Left hindlimb (tissue), 1 donor: Measurements from ENCODE around the gene ZC3H6.

ENCODE experiments used
- DNase-seq: peaks from one replicate; pipeline ENCODE4 v3.0.0-alpha.2; 2018

The ZC3H6 gene, protein sequence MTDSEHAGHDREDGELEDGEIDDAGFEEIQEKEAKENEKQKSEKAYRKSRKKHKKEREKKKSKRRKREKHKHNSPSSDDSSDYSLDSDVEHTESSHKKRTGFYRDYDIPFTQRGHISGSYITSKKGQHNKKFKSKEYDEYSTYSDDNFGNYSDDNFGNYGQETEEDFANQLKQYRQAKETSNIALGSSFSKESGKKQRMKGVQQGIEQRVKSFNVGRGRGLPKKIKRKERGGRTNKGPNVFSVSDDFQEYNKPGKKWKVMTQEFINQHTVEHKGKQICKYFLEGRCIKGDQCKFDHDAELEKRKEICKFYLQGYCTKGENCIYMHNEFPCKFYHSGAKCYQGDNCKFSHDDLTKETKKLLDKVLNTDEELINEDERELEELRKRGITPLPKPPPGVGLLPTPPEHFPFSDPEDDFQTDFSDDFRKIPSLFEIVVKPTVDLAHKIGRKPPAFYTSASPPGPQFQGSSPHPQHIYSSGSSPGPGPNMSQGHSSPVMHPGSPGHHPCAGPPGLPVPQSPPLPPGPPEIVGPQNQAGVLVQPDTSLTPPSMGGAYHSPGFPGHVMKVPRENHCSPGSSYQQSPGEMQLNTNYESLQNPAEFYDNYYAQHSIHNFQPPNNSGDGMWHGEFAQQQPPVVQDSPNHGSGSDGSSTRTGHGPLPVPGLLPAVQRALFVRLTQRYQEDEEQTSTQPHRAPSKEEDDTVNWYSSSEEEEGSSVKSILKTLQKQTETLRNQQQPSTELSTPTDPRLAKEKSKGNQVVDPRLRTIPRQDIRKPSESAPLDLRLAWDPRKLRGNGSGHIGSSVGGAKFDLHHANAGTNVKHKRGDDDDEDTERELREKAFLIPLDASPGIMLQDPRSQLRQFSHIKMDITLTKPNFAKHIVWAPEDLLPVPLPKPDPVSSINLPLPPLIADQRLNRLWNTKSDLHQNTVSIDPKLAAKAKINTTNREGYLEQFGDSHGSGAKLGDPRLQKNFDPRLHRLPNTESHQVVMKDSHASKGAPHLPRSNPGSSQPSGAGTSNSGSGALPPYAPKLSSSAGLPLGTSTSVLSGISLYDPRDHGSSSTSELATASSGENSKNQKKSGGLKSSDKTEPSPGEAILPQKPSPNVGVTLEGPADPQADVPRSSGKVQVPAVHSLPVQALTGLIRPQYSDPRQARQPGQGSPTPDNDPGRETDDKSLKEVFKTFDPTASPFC

DNA sequence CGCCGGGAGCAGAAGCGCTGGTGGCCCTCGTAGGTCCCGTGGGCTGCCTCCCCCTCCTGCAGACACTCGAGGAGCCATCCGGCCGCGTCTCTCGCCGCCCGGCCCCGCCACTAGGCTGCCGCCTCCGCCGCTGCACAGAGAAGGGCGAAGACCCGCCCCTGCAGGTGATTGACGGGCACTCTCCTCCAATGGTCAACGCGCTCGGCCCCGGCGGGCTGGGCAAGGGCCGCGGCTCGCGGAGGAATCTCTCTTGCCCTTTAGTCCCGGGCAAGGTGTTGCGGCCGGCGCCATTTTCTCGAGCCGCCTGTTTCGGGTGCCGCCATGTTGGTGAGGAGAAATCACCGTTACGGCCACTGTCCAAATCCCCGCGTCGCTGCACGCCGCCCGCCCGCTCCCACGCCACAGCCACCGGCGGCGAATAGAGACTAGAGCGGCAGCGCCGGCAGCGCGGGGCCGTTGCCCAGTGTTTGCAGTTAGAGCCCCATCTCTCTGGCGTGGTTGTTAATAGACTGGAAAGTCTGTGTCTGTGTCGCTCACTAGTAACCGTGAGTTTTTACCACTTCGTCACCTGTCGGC lies at the start of gene ZC3H6:
TSS of gene ZC3H6 (plus strand) at position 287 of the 576 bp plus-strand sequence. CDS start 398 bp downstream, outside the sequence.
- DNase-seq: peak; percentile 99

- DNase-seq: no peak
Measured at GRCh38 chr2:112229348-112229747, 46.0 kb upstream of the ZC3H6 start.

DNA sequence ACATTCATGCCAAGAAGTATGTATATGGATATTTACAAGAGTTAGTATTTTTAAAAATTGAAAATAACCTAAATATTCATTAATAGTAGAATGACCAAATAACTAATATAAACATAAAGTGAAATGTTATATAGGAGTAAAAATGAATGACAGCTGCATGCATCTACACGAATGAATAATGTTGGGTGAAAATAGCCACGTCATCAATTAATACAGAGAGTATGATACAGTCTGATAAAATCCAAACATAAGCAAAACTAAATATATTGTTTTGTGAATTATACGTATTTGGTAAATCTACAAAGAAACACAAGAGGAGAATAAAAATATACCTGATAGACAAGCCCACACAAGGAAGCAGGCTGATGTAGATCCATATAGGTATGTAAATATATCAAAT lies 45.0 kb upstream of the ZC3H6 start:
- no peak for DNase-seq

GRCh38 chr2:112239862-112240261 lies 35.5 kb upstream of the ZC3H6 start:
- DNase-seq: no peak

DNA sequence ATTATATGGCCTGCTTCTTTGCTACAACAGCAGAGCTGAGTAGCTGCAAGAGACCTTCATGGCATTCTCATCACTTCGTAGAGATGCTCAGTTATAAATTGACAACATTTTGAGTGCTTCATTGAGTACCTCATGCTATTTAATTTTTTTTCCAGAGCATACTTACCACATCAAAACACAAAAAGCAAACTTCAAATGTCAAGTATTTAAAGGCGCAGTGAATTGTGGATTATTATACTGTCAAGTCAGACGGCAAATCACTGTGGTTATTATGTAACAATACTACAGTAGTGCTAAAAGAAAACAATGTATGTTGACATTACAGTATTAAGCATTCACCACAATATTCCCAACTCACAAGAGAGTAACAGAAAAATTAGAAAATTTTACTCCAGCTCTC lies 33.0 kb upstream of the ZC3H6 start:
- no peak for DNase-seq

DNA sequence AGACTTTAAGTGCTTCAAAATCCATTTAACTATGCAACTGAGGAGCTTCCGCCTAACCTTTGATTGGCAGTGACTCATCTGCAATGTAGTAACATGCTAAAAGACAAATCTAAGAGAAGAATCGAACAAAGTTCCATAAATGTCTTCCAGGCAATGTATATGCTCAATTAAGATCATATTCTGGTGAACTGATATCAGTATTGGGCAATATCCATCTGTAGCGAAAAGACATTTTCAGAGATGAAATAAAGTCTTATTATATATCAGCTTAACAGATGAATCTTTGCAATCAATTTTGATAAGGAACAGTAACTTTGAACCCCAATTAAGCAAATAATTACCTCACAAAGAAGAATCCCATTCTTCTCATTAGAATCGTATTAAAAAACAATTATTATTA lies 32.2 kb upstream of the ZC3H6 start:
- DNase-seq: no peak

GRCh38 chr2:112244854-112245253 lies 30.5 kb upstream of the ZC3H6 start:
- DNase-seq: no peak

DNA sequence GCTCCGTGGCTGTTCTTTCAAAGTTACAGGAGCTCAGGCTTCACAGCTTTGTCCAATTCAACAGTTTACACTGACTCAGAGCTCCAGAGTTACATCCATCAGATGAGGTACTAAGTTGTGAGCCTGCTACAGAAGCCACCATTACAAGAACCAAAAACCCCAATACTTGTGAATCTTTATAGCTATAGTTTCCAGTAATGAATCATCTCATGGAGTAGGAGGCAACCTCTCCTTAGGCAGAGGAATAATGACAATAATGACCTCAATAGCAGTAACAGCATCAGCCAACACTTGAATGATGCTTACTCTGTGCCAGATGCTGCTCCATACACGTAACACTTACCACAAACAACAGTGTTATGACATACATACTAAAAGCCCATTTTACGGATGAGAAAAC lies 24.1 kb upstream of the ZC3H6 start:
- DNase-seq: no peak

GRCh38 chr2:112253261-112253815 lies 22.1 kb upstream of the ZC3H6 start:
- no peak for DNase-seq

- DNase-seq: peak; percentile 94
Measured at GRCh38 chr2:112254466-112255240, 20.7 kb upstream of the ZC3H6 start, which contains the start of gene ZC3H8. ZC3H8 (minus strand) TSS chr2:112255042; CDS start chr2:112254981, 61 bp downstream.

GRCh38 chr2:112255875-112256274 lies 19.5 kb upstream of the ZC3H6 start:
- no peak for DNase-seq

GRCh38 chr2:112256654-112257053 lies 18.7 kb upstream of the ZC3H6 start:
- no peak for DNase-seq

- no peak for DNase-seq
Measured at GRCh38 chr2:112257575-112257974, 17.8 kb upstream of the ZC3H6 start.

- DNase-seq: peak; percentile 80
Measured at GRCh38 chr2:112259509-112260294, 15.7 kb upstream of the ZC3H6 start.

DNA sequence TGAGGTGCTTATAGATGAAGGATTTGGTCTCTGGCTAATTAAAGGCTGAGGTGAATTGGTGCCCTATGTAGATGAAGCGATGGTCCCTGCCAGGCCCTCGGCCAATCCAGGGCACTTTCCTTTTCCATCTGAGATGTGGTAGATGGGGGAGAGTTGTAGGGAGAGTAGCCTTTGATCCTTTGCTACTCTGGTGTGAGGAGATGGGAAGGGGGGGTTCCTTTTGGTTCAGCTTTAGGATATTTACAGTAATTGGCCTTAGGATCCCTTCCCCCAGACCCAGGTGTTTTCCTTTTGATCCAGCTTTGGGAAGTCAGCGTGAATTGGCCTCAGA lies 15.1 kb upstream of the ZC3H6 start:
- DNase-seq: no peak

DNA sequence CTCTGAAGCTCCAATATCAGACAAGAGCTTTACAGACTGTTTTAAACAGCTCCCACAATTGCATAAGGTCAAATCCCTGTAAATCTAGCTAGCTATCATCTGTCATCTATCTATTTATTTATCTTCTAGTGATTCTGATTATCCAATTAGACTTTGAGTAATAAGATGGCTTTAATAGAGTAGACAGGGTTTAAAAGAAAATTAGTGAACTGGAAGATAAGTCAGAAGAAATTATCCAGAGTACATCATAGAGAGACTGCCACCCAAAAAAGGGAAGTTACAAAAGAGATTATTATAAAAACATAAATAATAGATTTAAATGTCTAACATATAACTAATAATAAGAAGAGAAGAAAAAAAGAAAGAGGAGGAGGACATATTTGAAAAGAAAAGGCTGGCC lies 12.5 kb upstream of the ZC3H6 start:
- no peak for DNase-seq

- DNase-seq: no peak
Measured at GRCh38 chr2:112268547-112268946, 6.8 kb upstream of the ZC3H6 start.

GRCh38 chr2:112272669-112273068 lies 2.7 kb upstream of the ZC3H6 start:
- DNase-seq: no peak

DNA sequence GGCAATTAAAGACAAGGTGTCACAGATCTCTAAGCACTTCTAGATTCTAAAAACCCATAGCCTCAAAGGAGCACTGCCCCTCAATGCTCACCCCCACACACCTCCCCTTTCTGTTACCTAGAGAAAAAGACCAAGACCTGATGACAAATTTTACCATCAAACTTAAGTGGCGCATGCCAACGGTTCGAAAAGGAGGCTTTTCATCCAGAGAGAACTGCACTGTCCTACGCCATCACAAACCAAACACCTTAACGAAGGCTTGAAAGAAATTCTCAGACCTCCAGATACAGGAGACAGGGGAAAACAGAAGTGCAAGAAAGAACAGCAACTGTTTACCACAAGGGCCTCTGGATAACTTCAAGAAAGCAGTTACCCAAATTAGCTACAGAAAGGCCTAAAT lies 2.0 kb upstream of the ZC3H6 start:
- no peak for DNase-seq

GRCh38 chr2:112275887-112276773 lies 733 bp downstream of the ZC3H6 start:
- peak; percentile 94 for DNase-seq
